Hippocampal formation (tissue), 2 donors: ENCODE results near the gene TMEM132C.

Source experiments
- DNase-seq, 2 donors: peaks; one replicate each; lab custom pipeline; 2025; lab: John Stamatoyannopoulos, UW

TMEM132C gene

GRCh38 chr12:128667193-128667592, 400.2 kb downstream of the TMEM132C start:
- no peak for DNase-seq

- DNase-seq: no peak
Observed at GRCh38 chr12:128671528-128672042, 404.6 kb downstream of the TMEM132C start.

DNA sequence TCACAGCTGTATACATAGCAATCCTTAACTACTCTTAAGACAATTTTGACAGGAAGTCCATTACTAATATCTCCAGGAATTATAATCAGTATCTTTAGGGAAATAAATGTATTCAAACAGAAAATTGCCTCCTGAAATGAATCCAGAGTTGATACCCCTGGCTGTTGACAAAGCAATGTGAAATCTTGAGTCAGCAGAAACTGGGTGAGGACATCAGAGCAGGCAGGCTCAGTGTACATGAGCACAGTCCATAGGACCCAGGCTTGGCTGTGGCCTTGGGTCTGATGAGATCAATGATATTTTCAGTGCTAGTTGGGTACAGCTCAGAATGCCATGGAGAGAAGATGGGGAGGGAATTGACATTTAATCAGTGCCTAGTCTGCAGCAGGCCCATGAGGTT, 405.5 kb downstream of the TMEM132C start:
- no peak for DNase-seq

GRCh38 chr12:128672893-128673292, 405.9 kb downstream of the TMEM132C start:
- DNase-seq: no peak

DNA sequence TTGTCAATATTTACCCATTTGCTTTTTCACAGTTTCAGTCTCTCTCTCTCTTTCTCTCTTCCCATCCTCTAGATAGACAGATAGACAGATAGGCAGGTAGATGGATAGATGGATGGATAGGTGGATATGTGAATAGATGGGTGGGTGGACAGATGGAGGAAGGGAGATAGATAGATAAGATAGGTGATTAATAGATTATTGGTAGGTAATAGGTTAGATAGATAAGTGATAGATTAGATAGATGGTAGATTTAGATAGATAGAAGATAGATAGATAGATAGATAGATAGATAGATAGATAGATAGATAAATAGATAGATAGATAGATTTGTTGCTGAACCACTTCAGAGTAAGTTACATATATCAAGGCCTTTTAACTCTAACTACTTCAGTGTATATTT, 408.6 kb downstream of the TMEM132C start:
- no peak for DNase-seq

GRCh38 chr12:128680555-128680954, 413.6 kb downstream of the TMEM132C start:
- no peak for DNase-seq

DNA sequence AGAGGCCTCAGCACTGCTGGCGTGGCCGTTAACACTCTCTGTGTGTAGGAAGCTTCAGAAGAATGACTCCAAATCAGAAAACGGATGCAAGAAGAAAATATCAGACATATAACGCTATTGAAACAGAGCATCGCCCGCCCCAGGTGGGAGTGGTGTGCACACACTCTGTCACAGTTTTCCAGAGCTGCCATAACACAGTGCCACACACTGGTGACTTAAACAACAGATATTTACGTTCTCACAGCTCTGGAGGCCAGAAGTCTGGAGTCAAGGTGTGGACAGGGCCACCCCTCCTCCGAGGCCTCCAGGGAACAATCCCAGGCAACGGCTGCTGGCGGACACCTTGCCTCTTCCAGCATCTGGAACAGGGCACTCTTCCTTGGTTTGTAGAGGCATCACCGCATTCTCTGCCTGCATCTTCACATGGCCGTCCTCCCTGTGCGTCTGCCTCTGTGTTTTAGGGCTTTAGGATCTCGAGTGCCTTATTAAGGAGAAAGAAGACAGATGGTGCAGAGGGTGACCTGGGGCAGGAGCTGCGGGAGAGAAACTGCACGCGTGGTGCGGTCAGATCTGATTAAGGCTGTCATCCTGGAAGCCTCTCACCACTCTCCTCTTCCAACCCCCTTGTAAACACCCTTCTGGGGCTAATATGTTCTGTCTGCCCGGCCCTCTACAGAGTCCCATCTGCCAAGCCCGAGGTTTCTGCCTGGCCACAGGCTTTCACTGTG, 415.7 kb downstream of the TMEM132C start:
- DNase-seq: no peak

DNA sequence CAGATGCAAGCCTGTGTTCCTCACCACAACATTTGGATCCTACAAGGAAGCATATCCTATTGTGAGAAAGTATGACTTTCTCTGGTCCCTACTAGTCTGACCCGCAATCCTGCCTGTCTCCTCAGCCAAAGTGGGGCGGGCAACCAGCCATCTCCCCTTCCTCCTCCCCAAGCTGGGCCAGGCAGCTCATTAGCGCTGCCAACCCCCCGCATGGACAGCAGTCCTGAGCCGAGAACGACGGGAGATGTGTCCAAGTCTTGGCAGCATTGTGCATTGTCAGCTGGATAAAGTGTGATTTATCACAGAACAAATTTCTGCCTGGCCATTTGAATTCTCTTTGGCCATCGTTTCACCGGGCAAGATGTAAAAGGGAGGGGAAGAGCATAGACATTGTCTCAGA, 417.4 kb downstream of the TMEM132C start:
- DNase-seq: peak; percentile 2 to 49

GRCh38 chr12:128685903-128686475, 419.0 kb downstream of the TMEM132C start:
- DNase-seq: no peak

- no peak for DNase-seq
Observed at GRCh38 chr12:128687851-128688250, 420.9 kb downstream of the TMEM132C start.

- no peak for DNase-seq
Observed at GRCh38 chr12:128690641-128691040, 423.7 kb downstream of the TMEM132C start.

- no peak for DNase-seq
Observed at GRCh38 chr12:128693115-128693514, 426.1 kb downstream of the TMEM132C start.

GRCh38 chr12:128693771-128694170, 426.8 kb downstream of the TMEM132C start:
- DNase-seq: no peak

- no peak for DNase-seq
Observed at GRCh38 chr12:128694445-128694844, 427.5 kb downstream of the TMEM132C start.

GRCh38 chr12:128695697-128696096, 428.7 kb downstream of the TMEM132C start:
- DNase-seq: no peak

DNA sequence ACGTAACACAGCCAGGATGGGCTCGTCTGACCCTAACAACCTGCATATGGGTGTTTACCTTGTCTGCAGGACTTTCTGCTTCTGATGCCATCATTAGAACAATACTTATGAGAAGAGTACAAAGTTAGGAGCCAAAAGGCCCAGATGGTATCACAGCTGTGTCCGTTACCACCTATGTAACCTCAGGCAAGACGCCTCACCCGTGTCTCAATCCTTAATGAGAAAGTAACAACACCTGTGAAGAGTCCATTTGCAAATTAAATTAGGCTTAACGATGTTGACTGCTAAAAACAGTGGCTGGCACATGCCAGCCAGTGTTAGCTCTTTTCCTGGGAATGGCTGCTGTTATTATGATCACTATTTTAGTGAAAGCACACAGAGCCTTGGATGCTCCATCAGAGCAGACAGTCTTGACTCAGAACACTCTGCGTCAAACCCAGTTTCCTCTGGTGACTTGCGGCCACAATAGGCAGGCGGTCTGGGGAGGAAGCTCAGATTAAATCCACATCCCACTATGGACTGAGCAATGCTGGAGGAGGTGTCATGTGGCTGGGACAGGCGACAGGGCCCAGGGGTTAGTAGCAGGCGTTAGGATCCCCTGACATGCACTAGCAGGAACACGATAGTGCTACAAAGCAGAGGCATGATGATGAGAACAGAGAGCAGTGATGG, 431.5 kb downstream of the TMEM132C start:
- no peak for DNase-seq

GRCh38 chr12:128699106-128699505, 432.1 kb downstream of the TMEM132C start:
- no peak for DNase-seq

- DNase-seq: no peak
Observed at GRCh38 chr12:128702371-128702770, 435.4 kb downstream of the TMEM132C start.

- DNase-seq: no peak
Observed at GRCh38 chr12:128705140-128705539, 438.2 kb downstream of the TMEM132C start.

DNA sequence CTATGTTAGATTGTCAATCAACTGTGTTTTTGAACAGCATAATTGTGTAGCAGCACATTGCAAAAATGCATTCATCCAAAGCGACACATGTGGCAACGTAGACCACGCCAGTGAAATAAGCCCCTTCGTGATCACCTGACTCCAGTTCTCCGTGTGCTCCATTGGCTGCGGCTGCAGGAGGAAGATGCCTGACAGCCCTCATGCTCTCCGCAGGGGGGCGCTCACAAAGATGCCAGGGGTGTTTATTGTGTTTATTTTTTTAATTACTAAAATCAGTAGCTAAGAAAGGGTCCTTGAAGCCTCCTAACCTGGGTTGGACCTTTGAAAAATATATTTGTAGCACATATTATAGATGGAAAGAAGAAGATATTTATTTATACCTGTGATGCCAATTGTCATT, 440.5 kb downstream of the TMEM132C start:
- DNase-seq: no peak

DNA sequence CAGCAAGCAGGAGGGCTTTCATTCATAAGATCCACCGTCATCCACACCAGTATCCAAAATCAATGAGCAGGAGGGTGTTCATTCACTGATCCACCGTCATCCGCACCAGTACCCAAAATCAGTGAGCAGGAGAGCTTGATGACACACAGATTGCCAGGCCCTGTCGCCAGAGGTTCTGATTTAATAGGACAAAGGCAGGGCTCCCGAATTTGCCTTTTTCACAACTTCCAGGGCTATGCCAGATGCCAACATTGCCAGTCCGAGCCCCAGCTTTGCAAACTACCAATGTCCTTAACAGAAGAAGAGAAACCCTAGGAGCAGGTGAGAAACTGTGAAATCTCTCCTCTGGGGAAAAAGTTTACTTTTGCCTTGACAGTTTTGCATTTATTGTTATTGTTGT, 441.8 kb downstream of the TMEM132C start:
- no peak for DNase-seq

GRCh38 chr12:128709660-128710059, 442.7 kb downstream of the TMEM132C start:
- no peak for DNase-seq

DNA sequence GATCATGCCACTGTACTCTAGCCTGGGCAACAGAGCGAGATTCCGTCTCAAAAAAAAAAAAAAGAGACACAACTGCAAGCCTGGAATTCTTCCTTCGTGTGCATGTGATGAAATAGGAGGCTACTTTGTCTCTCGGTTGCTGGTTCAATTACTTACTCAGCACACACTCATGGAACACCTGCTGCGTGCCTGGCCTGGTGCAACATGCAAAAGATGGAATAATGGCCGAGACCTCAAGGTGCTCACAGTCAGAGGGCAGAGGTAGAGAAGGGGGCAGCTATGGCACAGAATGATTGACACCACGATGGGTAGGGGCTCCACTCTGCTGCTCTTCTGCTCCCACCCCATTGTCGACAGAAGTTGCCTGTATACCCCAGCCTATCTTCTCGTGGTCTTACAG, 444.5 kb downstream of the TMEM132C start:
- DNase-seq: no peak
